Measurements from ENCODE around the gene HACD1.
"Not testable (repeated sequence)": the region's sequence is repeated elsewhere in the genome, so short reads cannot be mapped to it uniquely, and the experiment has no call there.

The HACD1 gene

GRCh38 chr10:17643339-17643754 lies 26.2 kb upstream of the HACD1 start:
- peak; percentile 96 for DNase-seq (ENCODE audit: low spot score)

GRCh38 chr10:17640331-17640816 lies 23.2 kb upstream of the HACD1 start:
- DNase-seq (ENCODE audit: low spot score), result no peak

- DNase-seq (ENCODE audit: low spot score), result no peak
Measured at GRCh38 chr10:17637869-17638268, 20.7 kb upstream of the HACD1 start.

GRCh38 chr10:17633353-17633752 lies 16.2 kb upstream of the HACD1 start:
- DNase-seq (ENCODE audit: low spot score), result no peak

- DNase-seq (ENCODE audit: low spot score), result not testable (repeated sequence)
Measured at GRCh38 chr10:17632590-17632989, 15.4 kb upstream of the HACD1 start.

GRCh38 chr10:17626656-17627055 lies 9.5 kb upstream of the HACD1 start:
- DNase-seq (ENCODE audit: low spot score), result no peak

- DNase-seq (ENCODE audit: low spot score), result no peak
Measured at GRCh38 chr10:17624996-17625395, 7.8 kb upstream of the HACD1 start.

- DNase-seq (ENCODE audit: low spot score), result no peak
Measured at GRCh38 chr10:17622061-17622460, 4.9 kb upstream of the HACD1 start.

- peak; percentile 80 for DNase-seq (ENCODE audit: low spot score)
Measured at GRCh38 chr10:17616403-17617030, 657 bp downstream of the HACD1 start.

- DNase-seq (ENCODE audit: low spot score), result no peak
Measured at GRCh38 chr10:17609523-17610079, 7.6 kb downstream of the HACD1 start.

GRCh38 chr10:17607603-17608332 lies 9.4 kb downstream of the HACD1 start:
- DNase-seq (ENCODE audit: low spot score), result peak; percentile 86

GRCh38 chr10:17607060-17607459 lies 10.1 kb downstream of the HACD1 start:
- DNase-seq (ENCODE audit: low spot score), result no peak

- no peak for DNase-seq (ENCODE audit: low spot score)
Measured at GRCh38 chr10:17606547-17607040, 10.6 kb downstream of the HACD1 start.

GRCh38 chr10:17605936-17606335 lies 11.2 kb downstream of the HACD1 start:
- DNase-seq (ENCODE audit: low spot score), result no peak

GRCh38 chr10:17599089-17599488 lies 18.1 kb downstream of the HACD1 start:
- DNase-seq (ENCODE audit: low spot score), result peak; percentile 40

- DNase-seq (ENCODE audit: low spot score), result no peak
Measured at GRCh38 chr10:17597386-17597785, 19.8 kb downstream of the HACD1 start.

- no peak for DNase-seq (ENCODE audit: low spot score)
Measured at GRCh38 chr10:17590969-17591645, 26.1 kb downstream of the HACD1 start.

GRCh38 chr10:17589316-17589715 lies 27.9 kb downstream of the HACD1 start:
- DNase-seq (ENCODE audit: low spot score), result not testable (repeated sequence)

GRCh38 chr10:17588420-17588819 lies 28.8 kb downstream of the HACD1 start:
- no peak for DNase-seq (ENCODE audit: low spot score)

GRCh38 chr10:17587321-17587720 lies 29.9 kb downstream of the HACD1 start:
- DNase-seq (ENCODE audit: low spot score), result not testable (repeated sequence)

GRCh38 chr10:17586821-17587234 lies 30.3 kb downstream of the HACD1 start:
- DNase-seq (ENCODE audit: low spot score), result peak; percentile 17

- DNase-seq (ENCODE audit: low spot score), result no peak
Measured at GRCh38 chr10:17585016-17585415, 32.2 kb downstream of the HACD1 start.

Data from RKO (cell line).